GM12892 (cell line): ENCODE measurements around the gene RPGRIP1.
A peak's percentile ranks its signal among the peaks of the same experiment; 100 is the strongest.

Experiments
- DNase-seq: peaks from one replicate; pipeline ENCODE4 v3.0.0; 2011; ENCODE audit not compliant: insufficient read length
- FAIRE-seq: peaks from 2 replicates; lab custom pipeline; 2011; peaks lifted over from hg19 to GRCh38; lab: Jason Lieb, UNC
- POLR2A ChIP-seq: IDR thresholded peaks from 2 replicates; pipeline ENCODE4 v1.6.1; 2011; ENCODE audit warnings: low read depth, low read length, control low read depth
- POLR2AphosphoS5 ChIP-seq: IDR thresholded peaks from 2 replicates; pipeline ENCODE4 v1.6.1; 2011; ENCODE audit warnings: low read depth, low read length, control low read depth
- TAF1 ChIP-seq: IDR thresholded peaks from 2 replicates; pipeline ENCODE4 v1.6.1; 2011; ENCODE audit warnings: low read depth, mild to moderate bottlenecking, control low read depth, low read length, borderline replicate concordance

Gene RPGRIP1

DNA sequence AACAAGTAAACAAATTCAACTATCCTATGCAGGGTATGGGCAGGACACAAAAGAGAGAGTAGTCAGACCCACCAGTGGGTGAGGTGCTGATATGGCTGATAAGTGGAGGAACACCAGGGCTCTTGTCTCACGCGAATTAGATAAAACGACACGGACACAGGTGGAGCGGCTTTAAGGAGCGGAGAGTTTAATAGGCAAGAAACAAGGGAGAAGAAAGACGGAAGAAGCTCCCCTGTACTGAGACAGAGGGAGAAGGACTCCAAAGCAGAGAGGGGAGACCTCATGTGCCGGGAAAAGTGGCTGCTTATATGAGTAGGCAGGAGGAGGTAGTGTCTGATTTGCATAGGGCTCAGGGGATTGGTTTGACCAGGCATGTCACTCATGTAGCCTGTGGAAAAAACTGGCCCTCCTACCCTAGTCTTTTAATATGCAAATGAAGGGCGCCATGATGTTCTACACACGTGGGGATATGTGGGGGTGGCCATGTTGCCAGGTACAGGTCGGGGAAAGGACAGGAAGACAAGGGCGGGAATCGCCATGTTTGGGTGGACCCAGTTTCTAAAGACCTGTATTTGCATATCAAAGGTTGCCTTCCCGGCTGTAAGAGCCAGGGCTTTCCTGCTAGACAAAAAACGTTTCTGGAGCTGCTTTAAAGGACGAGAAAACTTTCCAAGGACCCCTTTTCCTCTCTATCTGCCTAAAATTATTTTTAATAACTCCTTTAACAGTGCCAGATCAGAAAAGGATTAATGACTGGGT is 28.8 kb downstream of the RPGRIP1 start:
- no peak for TF ChIP-seq TAF1
- peak; percentile 95 for TF ChIP-seq POLR2A
- TF ChIP-seq POLR2AphosphoS5: peak; percentile 94
- FAIRE-seq: peak; percentile 93
- no peak for DNase-seq

DNA sequence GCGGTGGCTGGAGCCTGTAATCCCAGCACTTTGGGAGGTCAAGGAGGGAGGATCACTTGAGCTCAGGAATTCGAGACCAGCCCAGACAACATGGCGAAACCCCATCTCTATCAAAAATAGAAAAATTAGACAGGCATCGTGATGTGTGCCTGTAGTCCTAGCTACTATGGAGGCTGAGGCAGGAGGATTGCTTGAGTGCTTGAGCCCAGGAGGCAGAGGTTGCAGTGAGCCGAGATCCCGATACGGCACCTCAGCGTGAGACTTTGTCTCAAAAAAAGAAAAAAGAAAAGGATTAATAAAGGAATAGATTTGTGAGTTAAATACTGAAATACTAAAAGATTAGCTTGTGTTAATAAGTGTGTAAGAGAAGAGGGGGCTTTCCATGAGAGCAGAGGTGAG is 29.4 kb downstream of the RPGRIP1 start:
- TF ChIP-seq TAF1 (no peak), POLR2AphosphoS5 (no peak), POLR2A (no peak)
- no peak for FAIRE-seq

DNA sequence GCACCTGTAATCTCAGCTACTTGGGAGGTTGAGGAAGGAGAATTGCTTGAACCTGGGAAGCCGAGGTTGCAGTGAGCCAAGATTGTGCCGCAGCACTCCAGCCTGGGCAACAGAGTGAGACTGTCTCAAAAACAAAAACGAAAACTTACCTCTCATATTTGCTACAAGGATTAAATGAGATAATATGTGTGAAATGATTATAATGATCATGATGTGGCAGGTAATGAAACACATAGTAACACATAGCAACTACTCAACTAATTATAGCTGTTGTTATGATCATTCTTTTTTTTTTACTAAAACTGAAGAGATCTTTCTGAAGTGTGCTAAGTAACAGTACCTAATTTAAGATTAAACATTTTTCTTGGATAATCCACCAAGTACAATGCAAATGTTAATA is 30.1 kb downstream of the RPGRIP1 start:
- DNase-seq (no peak), FAIRE-seq (no peak)
- TF ChIP-seq POLR2AphosphoS5 (no peak), POLR2A (no peak), TAF1 (no peak)

More for the DNA sequence above, 29.4 kb downstream of the RPGRIP1 start:
- no peak for DNase-seq

DNA sequence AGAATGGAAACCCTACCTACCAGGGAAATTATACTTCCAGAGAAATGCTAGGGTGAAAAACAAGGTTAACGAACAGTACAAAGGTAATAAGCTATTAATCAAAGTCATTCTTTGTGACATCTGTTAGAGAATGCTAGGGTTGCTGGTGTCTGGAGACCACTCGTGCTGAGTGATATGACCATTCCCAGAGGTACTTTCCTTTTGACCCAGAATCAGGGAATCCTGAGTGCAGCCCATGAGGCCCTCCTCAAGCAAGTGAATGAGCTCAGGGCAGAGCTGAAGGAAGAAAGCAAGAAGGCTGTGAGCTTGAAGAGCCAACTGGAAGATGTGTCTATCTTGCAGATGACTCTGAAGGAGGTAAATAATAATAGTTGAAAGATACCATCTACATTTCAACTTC is 31.7 kb downstream of the RPGRIP1 start:
- DNase-seq (no peak), FAIRE-seq (no peak)
- no peak for TF ChIP-seq POLR2AphosphoS5
- no peak for TF ChIP-seq POLR2A
- TF ChIP-seq TAF1: no peak

DNA sequence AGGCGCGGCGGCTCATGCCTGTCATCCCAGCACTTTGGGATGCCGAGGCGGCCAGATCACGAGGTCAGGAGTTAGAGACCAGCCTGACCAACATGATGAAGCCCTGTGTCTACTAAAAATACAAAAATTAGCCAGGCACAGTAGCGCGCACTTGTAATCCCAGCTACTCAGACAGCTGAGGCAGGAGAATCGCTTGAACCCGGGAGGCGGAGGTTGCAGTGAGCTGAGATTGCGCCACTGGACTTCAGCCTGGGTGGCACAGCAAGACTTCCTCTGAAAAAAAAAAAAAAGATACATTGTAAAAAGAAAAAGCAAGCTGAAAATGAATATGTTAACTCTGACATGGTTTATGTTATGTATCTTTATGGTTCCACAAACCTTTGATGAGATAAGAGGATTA is 33.6 kb downstream of the RPGRIP1 start:
- DNase-seq (no peak), FAIRE-seq (no peak)
- TF ChIP-seq POLR2A: no peak
- TF ChIP-seq POLR2AphosphoS5: no peak
- no peak for TF ChIP-seq TAF1

DNA sequence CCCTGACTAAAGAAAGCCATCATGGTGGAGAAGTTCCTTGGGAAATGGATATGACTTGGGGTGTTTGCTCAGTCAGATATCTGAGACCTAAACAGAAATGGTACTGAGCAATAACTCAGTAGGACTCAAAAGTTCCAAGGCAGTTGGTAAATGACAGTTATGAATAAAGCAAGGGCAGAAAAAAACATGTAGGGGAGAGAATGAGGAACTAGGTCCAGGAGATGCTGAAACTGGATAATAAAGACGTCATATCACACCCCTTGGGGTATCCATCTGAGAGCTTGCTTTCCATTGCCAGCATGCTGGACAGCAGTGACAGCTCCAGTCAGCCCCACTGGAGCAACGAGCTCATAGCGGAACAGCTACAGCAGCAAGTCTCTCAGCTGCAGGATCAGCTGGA is 37.5 kb downstream of the RPGRIP1 start:
- TF ChIP-seq TAF1 (no peak), POLR2A (no peak), POLR2AphosphoS5 (no peak)
- FAIRE-seq (peak; percentile 48), DNase-seq (peak; percentile 33)

DNA sequence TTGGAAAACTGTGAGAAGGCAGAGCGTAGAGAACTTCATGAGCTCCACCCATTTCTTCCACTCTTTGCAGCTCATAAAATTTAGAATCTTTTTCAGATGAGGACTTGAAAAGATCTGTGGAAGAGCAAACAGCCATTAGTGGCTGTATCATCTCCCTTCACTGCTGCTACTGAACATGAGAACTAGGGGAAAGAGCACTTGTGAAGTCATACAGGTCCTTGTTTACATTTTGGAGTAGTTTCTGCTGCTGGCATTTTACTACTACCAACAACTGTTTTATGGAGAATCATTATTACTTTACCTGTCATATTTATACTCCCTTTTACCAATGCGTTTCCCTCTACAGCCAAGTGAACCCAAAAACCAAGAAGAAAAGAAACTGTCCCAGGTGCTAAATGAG is 41.0 kb downstream of the RPGRIP1 start:
- DNase-seq: no peak
- TF ChIP-seq POLR2AphosphoS5 (no peak), POLR2A (no peak), TAF1 (no peak)
- FAIRE-seq: no peak

DNA sequence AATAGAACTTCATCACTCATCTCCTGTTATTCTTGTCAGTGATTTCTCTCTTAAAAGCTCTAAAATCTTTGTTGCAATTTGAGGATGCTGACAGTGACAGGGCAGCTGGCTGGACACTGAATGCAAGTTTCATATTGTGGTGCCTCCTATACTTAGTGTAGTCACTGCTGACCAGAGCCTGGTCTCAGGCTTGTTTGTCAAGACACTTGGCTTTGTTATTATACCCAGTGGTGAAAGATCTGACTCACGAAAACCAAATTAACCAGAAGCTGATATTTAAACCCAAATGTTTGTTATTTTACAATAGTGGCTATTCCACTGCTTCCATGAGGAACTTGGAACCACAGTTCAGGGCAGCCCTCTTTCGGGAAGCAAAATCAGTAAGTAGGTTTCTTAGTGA is 42.8 kb downstream of the RPGRIP1 start:
- FAIRE-seq: no peak
- DNase-seq: no peak
- no peak for TF ChIP-seq POLR2AphosphoS5
- no peak for TF ChIP-seq TAF1
- TF ChIP-seq POLR2A: no peak

DNA sequence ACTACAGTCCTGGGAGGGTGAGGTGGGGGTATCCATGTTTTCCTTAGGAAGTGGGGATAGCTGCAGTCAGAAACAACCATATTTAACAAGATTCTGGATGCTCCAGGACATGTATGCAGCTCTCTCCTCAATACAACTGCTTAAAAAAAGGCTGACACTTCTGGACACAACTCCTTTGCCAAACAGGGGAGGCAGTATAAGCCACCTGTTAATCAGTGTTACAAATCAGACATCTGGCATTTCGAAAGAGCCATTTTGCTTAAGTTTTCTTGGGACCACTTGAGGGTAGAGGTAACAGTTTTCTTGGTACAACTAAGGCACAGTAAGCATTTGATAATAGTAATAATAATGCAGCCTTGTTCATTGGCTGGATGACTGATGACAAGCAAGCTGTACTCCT is 47.1 kb downstream of the RPGRIP1 start:
- FAIRE-seq (no peak), DNase-seq (no peak)

More for the DNA sequence above, 47.1 kb downstream of the RPGRIP1 start:
- TF ChIP-seq POLR2A: no peak
- no peak for TF ChIP-seq TAF1
- TF ChIP-seq POLR2AphosphoS5: no peak
